ENCODE data around the gene CHIT1. TPM values are rescaled to one million over a fixed set of nuclear protein-coding genes. Genes with fewer than 3 reads are reported as not detected.
A peak's percentile ranks its signal among the peaks of the same experiment; 100 is the strongest.

Gene CHIT1
- total and polyA plus RNA-seq, 10 donors: 2.0 to 165 (median 6.7) TPM

DNA sequence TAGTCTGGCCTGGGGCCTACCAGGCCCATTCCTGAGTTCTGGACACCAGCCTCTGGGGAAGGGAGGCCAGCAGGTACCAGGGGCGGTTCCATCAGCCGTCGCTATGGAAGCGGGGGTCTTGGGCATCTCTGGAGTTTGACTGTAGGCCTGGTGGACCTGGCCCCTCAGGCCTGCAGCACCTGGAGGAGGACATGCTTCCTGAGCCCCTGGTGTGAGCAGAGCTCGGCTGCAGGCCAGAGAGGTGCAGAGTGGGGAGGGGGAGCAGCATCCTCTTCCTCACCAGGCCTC lies 61.6 kb downstream of the CHIT1 start:
- TF ChIP-seq, protein P1, sequence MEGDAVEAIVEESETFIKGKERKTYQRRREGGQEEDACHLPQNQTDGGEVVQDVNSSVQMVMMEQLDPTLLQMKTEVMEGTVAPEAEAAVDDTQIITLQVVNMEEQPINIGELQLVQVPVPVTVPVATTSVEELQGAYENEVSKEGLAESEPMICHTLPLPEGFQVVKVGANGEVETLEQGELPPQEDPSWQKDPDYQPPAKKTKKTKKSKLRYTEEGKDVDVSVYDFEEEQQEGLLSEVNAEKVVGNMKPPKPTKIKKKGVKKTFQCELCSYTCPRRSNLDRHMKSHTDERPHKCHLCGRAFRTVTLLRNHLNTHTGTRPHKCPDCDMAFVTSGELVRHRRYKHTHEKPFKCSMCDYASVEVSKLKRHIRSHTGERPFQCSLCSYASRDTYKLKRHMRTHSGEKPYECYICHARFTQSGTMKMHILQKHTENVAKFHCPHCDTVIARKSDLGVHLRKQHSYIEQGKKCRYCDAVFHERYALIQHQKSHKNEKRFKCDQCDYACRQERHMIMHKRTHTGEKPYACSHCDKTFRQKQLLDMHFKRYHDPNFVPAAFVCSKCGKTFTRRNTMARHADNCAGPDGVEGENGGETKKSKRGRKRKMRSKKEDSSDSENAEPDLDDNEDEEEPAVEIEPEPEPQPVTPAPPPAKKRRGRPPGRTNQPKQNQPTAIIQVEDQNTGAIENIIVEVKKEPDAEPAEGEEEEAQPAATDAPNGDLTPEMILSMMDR (IDR thresholded peaks at IDR 0.05 in 8 of 11, conservative IDR thresholded peaks at IDR 0.05 in 3 of 11): no peak
- TF ChIP-seq POLR2A (IDR thresholded peaks at IDR 0.05) (no peak), POLR2AphosphoS5 (IDR thresholded peaks at IDR 0.05) (no peak)
- no peak for DNase-seq
- H3K27me3 ChIP-seq (replicated peaks in 1 of 7): peaks cover 0 to 55% (median 0%) of the 10 kb centered on the region in 7 donors
- no peaks in the 10 kb centered on the region for H3K9me3 ChIP-seq
- intact Hi-C loops (cut with DNase I; ENCODE audit: low total_unique reads): no loop called here
- H3K4me1 ChIP-seq: peaks cover 0 to 17% (median 3%) of the 10 kb centered on the region in 6 donors
- whole genome bisulfite sequencing, 5 donors: 84 to 89% (median 87%) methylated on average over 5 of the region's 5 CpGs; no CpG with 5 or more reads in 1 of the 5 donors
- peaks cover 0 to 12% (median 0%) of the 10 kb centered on the region in 6 donors for H3K36me3 ChIP-seq
- no peak overlapping the region for H3K27ac ChIP-seq
- H3K4me3 ChIP-seq: no peak overlapping the region

DNA sequence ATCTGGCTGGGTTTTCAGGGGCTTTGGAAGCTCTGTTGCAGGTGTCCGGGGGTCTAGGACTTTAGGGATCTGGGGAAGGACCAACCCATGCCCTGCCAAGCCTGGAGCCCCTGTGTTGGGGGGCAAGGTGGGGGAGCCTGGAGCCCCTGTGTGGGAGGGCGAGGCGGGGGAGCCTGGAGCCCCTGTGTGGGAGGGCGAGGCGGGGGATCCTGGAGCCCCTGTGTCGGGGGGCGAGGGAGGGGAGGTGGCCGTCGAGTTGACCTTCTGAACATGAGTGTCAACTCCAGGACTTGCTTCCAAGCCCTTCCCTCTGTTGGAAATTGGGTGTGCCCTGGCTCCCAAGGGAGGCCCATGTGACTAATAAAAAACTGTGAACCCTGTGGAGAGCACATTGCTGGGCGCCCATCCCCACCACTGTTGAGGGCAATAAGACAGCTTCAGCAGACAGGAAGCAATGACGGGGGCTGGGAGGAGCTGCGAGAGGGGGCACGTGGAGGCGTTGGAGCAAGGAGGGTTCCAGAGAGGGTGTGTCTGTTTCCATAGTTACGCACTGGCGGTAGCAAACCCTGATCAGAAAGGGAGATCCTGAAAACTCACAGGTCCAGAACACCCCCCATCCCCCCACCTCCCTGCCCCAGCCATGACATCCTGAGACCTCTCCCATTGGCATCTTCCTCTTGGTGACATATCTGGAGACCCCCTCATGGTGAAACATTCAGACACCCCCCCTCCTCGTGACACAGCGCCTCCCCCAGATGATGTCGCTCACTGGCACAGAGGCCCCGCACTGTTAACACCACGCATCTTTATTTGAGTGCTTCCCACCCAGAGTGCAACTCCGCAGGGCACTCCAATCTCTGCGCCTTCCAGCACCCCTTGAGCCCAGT lies 62.2 kb downstream of the CHIT1 start:
- peaks cover 0 to 53% (median 0%) of the 10 kb centered on the region in 7 donors for H3K27me3 ChIP-seq (replicated peaks in 1 of 7)
- H3K4me3 ChIP-seq: no peak overlapping the region
- no peaks in the 10 kb centered on the region for H3K9me3 ChIP-seq
- H3K36me3 ChIP-seq: peaks cover 0 to 12% (median 0%) of the 10 kb centered on the region in 6 donors
- DNase-seq: no peak
- peaks cover 0 to 12% (median 0%) of the 10 kb centered on the region in 6 donors for H3K4me1 ChIP-seq
- TF ChIP-seq, protein P1 (IDR thresholded peaks at IDR 0.05 in 8 of 11, conservative IDR thresholded peaks at IDR 0.05 in 3 of 11): no peak
- TF ChIP-seq POLR2AphosphoS5 (IDR thresholded peaks at IDR 0.05) (no peak), POLR2A (IDR thresholded peaks at IDR 0.05) (no peak)
- WGBS, 5 donors: 73 to 76% (median 74%) methylated on average over 23 of the region's 23 CpGs
- H3K27ac ChIP-seq: no peak overlapping the region
- intact Hi-C loops (cut with DNase I; ENCODE audit: low total_unique reads): no loop called here

DNA sequence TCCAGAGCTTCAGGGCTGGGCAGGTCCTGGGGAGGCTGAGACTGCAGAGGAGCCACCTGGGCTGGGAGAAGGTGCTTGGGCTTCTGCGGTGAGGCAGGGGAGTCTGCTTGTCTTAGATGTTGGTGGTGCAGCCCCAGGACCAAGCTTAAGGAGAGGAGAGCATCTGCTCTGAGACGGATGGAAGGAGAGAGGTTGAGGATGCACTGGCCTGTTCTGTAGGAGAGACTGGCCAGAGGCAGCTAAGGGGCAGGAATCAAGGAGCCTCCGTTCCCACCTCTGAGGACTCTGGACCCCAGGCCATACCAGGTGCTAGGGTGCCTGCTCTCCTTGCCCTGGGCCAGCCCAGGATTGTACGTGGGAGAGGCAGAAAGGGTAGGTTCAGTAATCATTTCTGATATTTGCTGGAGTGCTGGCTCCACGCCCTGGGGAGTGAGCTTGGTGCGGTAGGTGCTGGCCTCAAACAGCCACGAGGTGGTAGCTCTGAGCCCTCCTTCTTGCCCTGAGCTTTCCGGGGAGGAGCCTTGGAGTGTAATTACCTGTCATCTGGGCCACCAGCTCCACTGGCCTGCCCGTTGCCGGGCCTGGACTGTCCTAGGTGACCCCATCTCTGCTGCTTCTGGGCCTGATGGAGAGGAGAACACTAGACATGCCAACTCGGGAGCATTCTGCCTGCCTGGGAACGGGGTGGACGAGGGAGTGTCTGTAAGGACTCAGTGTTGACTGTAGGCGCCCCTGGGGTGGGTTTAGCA lies 63.1 kb downstream of the CHIT1 start:
- WGBS, 5 donors: 59 to 76% (median 63%) methylated on average over 11 to 14 of the region's 14 CpGs
- H3K36me3 ChIP-seq: peaks cover 0 to 12% (median 0%) of the 10 kb centered on the region in 6 donors
- H3K9me3 ChIP-seq: no peaks in the 10 kb centered on the region
- peaks cover 0 to 54% (median 0%) of the 10 kb centered on the region in 7 donors for H3K27me3 ChIP-seq (replicated peaks in 1 of 7)
- no peak overlapping the region for H3K27ac ChIP-seq
- intact Hi-C loops (cut with DNase I; ENCODE audit: low total_unique reads): no loop called here
- peak; percentile 51 for DNase-seq
- no peak for TF ChIP-seq POLR2A (IDR thresholded peaks at IDR 0.05)
- TF ChIP-seq, protein P1 (IDR thresholded peaks at IDR 0.05 in 8 of 11, conservative IDR thresholded peaks at IDR 0.05 in 3 of 11): no peak
- no peak for TF ChIP-seq POLR2AphosphoS5 (IDR thresholded peaks at IDR 0.05)
- peaks cover 0 to 10% (median 0%) of the 10 kb centered on the region in 6 donors for H3K4me1 ChIP-seq
- no peak overlapping the region for H3K4me3 ChIP-seq

Other genes starting within 250 kb of the CHIT1 start
- gene TMEM183A, start 222.3 kb downstream of the CHIT1 start, total RNA-seq: 10 to 100 TPM; 47.6 to 61.9 (median 55.8) TPM
- 10 to 100 TPM; 30.3 to 40.7 (median 35.1) TPM for gene TMEM183A, start 222.3 kb downstream of the CHIT1 start, polyA plus RNA-seq
- 10 to 100 TPM in 2 of 7 donors, 1 to 10 TPM in 5; 2.5 to 12.0 (median 6.6) TPM for gene PPFIA4, start 203.2 kb downstream of the CHIT1 start, total RNA-seq
- 1 to 10 TPM in 1 of 3 donors, under 1 TPM in 2; 0.21 to 2.2 (median 0.52) TPM for gene PPFIA4, start 203.2 kb downstream of the CHIT1 start, polyA plus RNA-seq
- gene MYOG, start 143.7 kb downstream of the CHIT1 start, total RNA-seq: not detected
- gene MYOG, start 143.7 kb downstream of the CHIT1 start, polyA plus RNA-seq: not detected
- 10 to 100 TPM in 3 of 7 donors, 1 to 10 TPM in 4; 3.7 to 13.5 (median 8.5) TPM for gene ADORA1, start 101.9 kb downstream of the CHIT1 start, total RNA-seq
- gene ADORA1, start 101.9 kb downstream of the CHIT1 start, polyA plus RNA-seq: 1 to 10 TPM in 2 of 3 donors, under 1 TPM in 1; 0.37 to 3.2 (median 1.0) TPM
- 1 to 10 TPM in 1 of 7 donors, under 1 TPM in 3, not detected in 3; 0.32 to 2.7 (median 0.74) TPM for gene MYBPH, start 53.8 kb downstream of the CHIT1 start, total RNA-seq
- gene MYBPH, start 53.8 kb downstream of the CHIT1 start, polyA plus RNA-seq: under 1 TPM; 0.09 to 0.23 (median 0.22) TPM
- 10 to 100 TPM in 4 of 7 donors, 1 to 10 TPM in 3; 7.1 to 41.2 (median 15.2) TPM for gene CHI3L1, start 43.0 kb downstream of the CHIT1 start, total RNA-seq
- gene CHI3L1, start 43.0 kb downstream of the CHIT1 start, polyA plus RNA-seq: 10 to 100 TPM in 2 of 3 donors, 1 to 10 TPM in 1; 2.7 to 40.8 (median 15.7) TPM
- 100 to 1,000 TPM; 104 to 186 (median 153) TPM for gene BTG2, start 75.8 kb upstream of the CHIT1 start, total RNA-seq
- 10 to 100 TPM; 55.5 to 93.1 (median 69.3) TPM for gene BTG2, start 75.8 kb upstream of the CHIT1 start, polyA plus RNA-seq
- gene FMOD, start 121.4 kb upstream of the CHIT1 start, total RNA-seq: 10 to 100 TPM; 11.6 to 30.0 (median 21.1) TPM
- 1 to 10 TPM; 4.5 to 8.4 (median 4.9) TPM for gene FMOD, start 121.4 kb upstream of the CHIT1 start, polyA plus RNA-seq
- gene PRELP, start 246.1 kb upstream of the CHIT1 start, total RNA-seq: 10 to 100 TPM; 25.6 to 50.3 (median 31.7) TPM
- gene PRELP, start 246.1 kb upstream of the CHIT1 start, polyA plus RNA-seq: 10 to 100 TPM in 2 of 3 donors, 1 to 10 TPM in 1; 4.9 to 21.6 (median 10.7) TPM